Endothelial cell of umbilical vein (primary cell): Measurements from ENCODE around the gene PTCH1. TPM values are rescaled to one million over a fixed set of nuclear protein-coding genes. Genes with fewer than 3 reads are reported as not detected.

Experiments
- BruUV-seq: library from RNA; stranded (reverse); fragments of 400-500 nt; replicated peaks from 2 replicates; lab custom pipeline; 2021; lab: Mats Ljungman, UMichigan
- CTCF ChIA-PET: fragments of 300-600, 350-600 bp; sonication (Branson Sonifier 250); formaldehyde crosslinking; loops from one replicate; lab custom pipeline; 2021; ENCODE audit warnings: antibody characterized with exemption, inconsistent platforms; lab: Charles Lee
- POLR2A ChIA-PET: fragments of 300-600, 350-600 bp; sonication (Branson Sonifier 250); formaldehyde crosslinking; loops from one replicate; lab custom pipeline; 2021; ENCODE audit warnings: antibody characterized with exemption, inconsistent platforms; lab: Charles Lee
- DNase-seq: peaks from one replicate; pipeline ENCODE4 v3.0.0-alpha.2; 2011; ENCODE audit warnings: low read depth, low spot score
- FAIRE-seq: peaks from 2 replicates; lab custom pipeline; 2011; peaks lifted over from hg19 to GRCh38; lab: Jason Lieb, UNC
- H2AFZ ChIP-seq: 2 replicates; pipeline ENCODE4 v1.6.0; 2012; ENCODE audit warnings: low read depth, low read length, control low read depth, inconsistent platforms
- H3K27ac ChIP-seq: 2 replicates; pipeline ENCODE4 v1.5.1; 2011; ENCODE audit warnings: low read depth, mild to moderate bottlenecking, control low read depth, low read length, moderate library complexity; ENCODE audit not compliant: insufficient read depth
- H3K27me3 ChIP-seq, 2 experiments: 2 replicates each; pipeline versions ENCODE4 v1.6.0 to v1.6.1; 2011; ENCODE audit warnings: low read length in 2 of 2, mixed read lengths in 1 of 2; ENCODE audit not compliant: control insufficient read depth in 2 of 2, insufficient read depth in 2 of 2
- H3K36me3 ChIP-seq, 2 experiments: 2 replicates in 1 of 2; 3 replicates in 1 of 2; pipeline ENCODE4 v1.5.1; 2011; ENCODE audit warnings: low read length in 2 of 2, mild to moderate bottlenecking in 1 of 2, moderate library complexity in 1 of 2; ENCODE audit not compliant: control insufficient read depth in 2 of 2, insufficient read depth in 2 of 2; ENCODE audit errors: extremely low read depth in 1 of 2
- H3K4me1 ChIP-seq: 3 replicates; pipeline ENCODE4 v1.5.1; 2011; ENCODE audit warnings: mild to moderate bottlenecking, low read length; ENCODE audit not compliant: control insufficient read depth, insufficient read depth; ENCODE audit errors: extremely low read depth
- H3K4me2 ChIP-seq: 2 replicates; pipeline ENCODE4 v1.6.1; 2011; ENCODE audit warnings: low read length, control low read depth, mixed read lengths; ENCODE audit not compliant: insufficient read depth
- H3K4me3 ChIP-seq, 3 experiments: fragments of 200-600 bp in 1 of 3; sonication (generic), shearing (Covaris generic) in 1 of 3; replicated peaks in 1 of 3; 2 replicates each; pipeline ENCODE4 v1.5.1; 2011 to 2016; ENCODE audit warnings: control low read depth in 3 of 3, low read length in 3 of 3, mild to moderate bottlenecking in 2 of 3, inconsistent platforms in 1 of 3, low read depth in 1 of 3, moderate library complexity in 1 of 3; ENCODE audit not compliant: insufficient read depth in 1 of 3
- H3K79me2 ChIP-seq: 2 replicates; pipeline ENCODE4 v1.6.0; 2012; ENCODE audit warnings: low read length, inconsistent platforms; ENCODE audit not compliant: control insufficient read depth, insufficient read depth
- H3K9ac ChIP-seq: replicated peaks from 2 replicates; pipeline ENCODE3; 2011; ENCODE audit warnings: low read length, control low read depth; ENCODE audit not compliant: insufficient read depth; ENCODE audit errors: extremely low read depth
- H3K9me1 ChIP-seq: replicated peaks from 3 replicates; pipeline ENCODE4 v1.6.0; 2011; ENCODE audit warnings: mild to moderate bottlenecking, low read length; ENCODE audit not compliant: control insufficient read depth, insufficient read depth; ENCODE audit errors: extremely low read depth
- H3K9me3 ChIP-seq: replicated peaks from 2 replicates; pipeline ENCODE4 v1.5.1; 2012; ENCODE audit warnings: low read length, inconsistent platforms; ENCODE audit not compliant: control insufficient read depth, insufficient read depth
- H4K20me1 ChIP-seq: replicated peaks from 2 replicates; pipeline ENCODE3; 2011; ENCODE audit warnings: mild to moderate bottlenecking, low read length; ENCODE audit not compliant: control insufficient read depth, insufficient read depth; ENCODE audit errors: extremely low read depth
- CTCF ChIP-seq, 2 donors: IDR thresholded peaks; 1 replicate in 1 of 2; 2 replicates in 1 of 2; pipeline ENCODE4 v1.5.1; 2011; ENCODE audit warnings: low read length in 2 of 2, mild to moderate bottlenecking in 2 of 2, moderate library complexity in 2 of 2, control low read depth in 1 of 2, inconsistent platforms in 1 of 2, low read depth in 1 of 2; ENCODE audit not compliant: insufficient read depth in 1 of 2; ENCODE audit errors: extremely low read depth in 1 of 2
- GATA2 ChIP-seq: IDR thresholded peaks from 2 replicates; pipeline ENCODE4 v1.7.0; 2011; ENCODE audit warnings: low read depth, mild to moderate bottlenecking, moderate library complexity, mixed read lengths, low read length; ENCODE audit not compliant: insufficient read length, insufficient read depth
- MAX ChIP-seq: IDR thresholded peaks from 2 replicates; pipeline ENCODE4 v1.6.1; 2011; ENCODE audit not compliant: insufficient read depth, insufficient read length
- MYC ChIP-seq: IDR thresholded peaks from one replicate; pipeline ENCODE4 v1.6.1; 2011; ENCODE audit warnings: mild to moderate bottlenecking, low read depth, low read length
- POLR2A ChIP-seq: IDR thresholded peaks from 2 replicates; pipeline ENCODE4 v1.6.1; 2012; ENCODE audit warnings: low read depth, mild to moderate bottlenecking, control low read depth, low read length
- POLR2AphosphoS5 ChIP-seq: IDR thresholded peaks from 2 replicates; pipeline ENCODE4 v1.6.1; 2012; ENCODE audit warnings: low read depth, mild to moderate bottlenecking, control low read depth, low read length, moderate library complexity; ENCODE audit not compliant: insufficient read depth
- dilution Hi-C: fragments of 300-500 bp; cut with MboI; formaldehyde crosslinking; loops from one replicate; pipeline ENCODE4 v1.15.0; 2019; ENCODE audit warnings: low sequenced_read_pairs; ENCODE audit not compliant: extremely low pct_ligation_motif_present
- intact Hi-C: fragments of 100-400 bp; cut with micrococcal nuclease; formaldehyde crosslinking; loops from one replicate; pipeline ENCODE4 v1.10.0; 2022
- polyA plus RNA-seq, 4 experiments: library from polyadenylated mRNA; depleted of rRNA in 3 of 4; stranded (reverse) in 3 of 4; unstranded in 1 of 4; fragments of >200 nt; gene quantifications; 2 replicates each; pipeline versions ENCODE4 v1.2.1 to v1.2.3, GENCODE V29; 2011 to 2012; ENCODE audit warnings: missing spikeins in 1 of 4
- total RNA-seq: library from RNA; stranded (reverse); gene quantifications from 2 replicates; pipeline ENCODE4 v1.2.3, GENCODE V29; 2021

PTCH1 gene
- total and polyA plus RNA-seq, 2 donors (not counting 3 experiments of a cell fraction or from before 2014, with no cell fraction given): 3.9 to 12.1 TPM

GRCh38 chr9:95552255-95552654 is 35.5 kb upstream of the PTCH1 start:
- no peaks in the 10 kb centered on the region for H4K20me1 ChIP-seq
- POLR2A ChIA-PET: no interaction called here

More at GRCh38 chr9:95552255-95552654, 35.5 kb upstream of the PTCH1 start:
- dilution Hi-C loops (no loop called here), intact Hi-C loops (no loop called here)
- Histone ChIP-seq H3K4me1 (no peaks in the 10 kb centered on the region), H3K9me3 (no peaks in the 10 kb centered on the region), H3K9ac (no peak overlapping the region), H3K4me2 (no peak overlapping the region), H3K4me3 (no peak overlapping the region), H3K27ac (no peak overlapping the region), H3K9me1 (no peaks in the 10 kb centered on the region), H3K79me2 (no peaks in the 10 kb centered on the region), H3K36me3 (no peaks in the 10 kb centered on the region), H3K27me3 (peaks cover 11 to 13% of the 10 kb centered on the region in 2 experiments), H2AFZ (no peak overlapping the region)
- DNase-seq: no peak
- no peak for FAIRE-seq
- no peak for TF ChIP-seq MYC
- no peak for TF ChIP-seq POLR2A
- no peak for TF ChIP-seq MAX
- no peak for TF ChIP-seq POLR2AphosphoS5
- no peak for TF ChIP-seq GATA2
- no peak for TF ChIP-seq CTCF (IDR thresholded peaks at IDR 0.05; ENCODE audit: extremely low read depth in 1 of 2, insufficient read depth in 1 of 2, low read depth in 1 of 2, low read length in 2 of 2)
- CTCF ChIA-PET: no interaction called here
- no TSS peak for BruUV-seq
